Activated naive CD4-positive, alpha-beta T cell treated with anti-CD3 and anti-CD28 coated beads, Interleukin-2, amount 50 U/mL, for 24 hours (primary cell): Measurements from ENCODE around the gene FAM200C.

Experiments used
- H3K27ac Mint-ChIP-seq: one replicate; pipeline ENCODE4 v1.8.0; 2021; ENCODE audit warnings: mild to moderate bottlenecking, mixed read lengths
- H3K27me3 Mint-ChIP-seq: one replicate; pipeline ENCODE4 v1.8.0; 2021; ENCODE audit warnings: mixed read lengths
- H3K36me3 Mint-ChIP-seq: one replicate; pipeline ENCODE4 v1.8.0; 2021; ENCODE audit warnings: mixed read lengths
- H3K4me1 Mint-ChIP-seq: one replicate; pipeline ENCODE4 v1.8.0; 2021; ENCODE audit warnings: mixed read lengths
- H3K4me3 Mint-ChIP-seq: one replicate; pipeline ENCODE4 v1.8.0; 2021; ENCODE audit warnings: mild to moderate bottlenecking, mixed read lengths
- H3K9me3 Mint-ChIP-seq: one replicate; pipeline ENCODE4 v1.8.0; 2021; ENCODE audit warnings: mixed read lengths

Gene FAM200C

DNA sequence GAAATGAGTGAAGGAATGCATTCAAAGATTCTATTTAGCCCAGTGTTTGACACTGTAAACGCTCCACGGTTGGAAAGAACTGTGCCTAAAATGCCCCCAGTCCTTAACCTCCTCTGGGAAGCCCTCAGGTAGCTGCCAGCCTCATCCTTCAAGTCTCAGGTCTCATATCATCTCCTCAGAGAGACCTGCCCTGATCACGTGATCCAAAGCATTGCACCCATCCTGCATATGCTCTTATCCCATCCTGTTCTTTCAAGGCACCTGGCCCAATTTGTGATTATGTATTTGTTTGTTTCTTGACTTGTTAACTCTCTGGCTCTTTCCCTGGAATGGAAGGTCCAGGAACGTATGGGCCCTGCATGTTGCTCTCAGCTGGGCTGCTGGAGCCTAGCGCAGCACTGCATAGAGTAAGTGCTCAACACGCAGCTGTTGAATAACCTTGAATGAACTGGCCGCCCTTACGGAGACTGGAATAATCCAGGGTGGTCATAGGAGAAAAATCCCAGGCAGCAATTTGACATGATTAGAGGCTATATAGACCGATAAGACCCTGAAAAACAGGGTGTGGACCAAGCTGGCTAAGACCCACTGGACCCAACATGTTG lies 38.1 kb downstream of the FAM200C start:
- Mint-ChIP-seq H3K27ac (no peak overlapping the region), H3K4me1 (no peaks in the 10 kb centered on the region), H3K4me3 (no peak overlapping the region), H3K27me3 (peaks cover 1% of the 10 kb centered on the region), H3K9me3 (no peaks in the 10 kb centered on the region), H3K36me3 (no peaks in the 10 kb centered on the region)

DNA sequence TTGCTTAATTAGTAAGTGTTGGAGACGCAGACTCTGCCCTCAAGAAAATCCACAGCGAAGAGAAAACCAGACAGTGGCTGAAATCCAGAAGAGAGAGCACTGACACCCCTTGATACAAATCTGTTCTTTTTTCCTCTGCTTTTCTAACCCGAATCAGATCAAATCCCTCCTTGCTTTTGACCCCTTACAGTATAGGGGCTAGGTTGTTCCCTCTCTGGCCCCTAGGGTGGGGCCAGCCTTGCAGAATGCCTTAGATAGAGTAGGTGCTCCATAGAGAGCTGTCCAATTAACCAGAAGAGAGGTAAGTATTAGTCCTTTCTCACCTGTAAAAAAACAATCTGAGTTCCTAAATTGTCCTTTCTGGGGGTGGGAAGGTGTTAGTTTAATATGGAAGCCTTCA lies 39.5 kb downstream of the FAM200C start:
- Mint-ChIP-seq H3K36me3 (no peaks in the 10 kb centered on the region), H3K9me3 (no peaks in the 10 kb centered on the region), H3K4me1 (no peaks in the 10 kb centered on the region), H3K4me3 (no peak overlapping the region), H3K27ac (no peak overlapping the region), H3K27me3 (peaks cover 1% of the 10 kb centered on the region)

DNA sequence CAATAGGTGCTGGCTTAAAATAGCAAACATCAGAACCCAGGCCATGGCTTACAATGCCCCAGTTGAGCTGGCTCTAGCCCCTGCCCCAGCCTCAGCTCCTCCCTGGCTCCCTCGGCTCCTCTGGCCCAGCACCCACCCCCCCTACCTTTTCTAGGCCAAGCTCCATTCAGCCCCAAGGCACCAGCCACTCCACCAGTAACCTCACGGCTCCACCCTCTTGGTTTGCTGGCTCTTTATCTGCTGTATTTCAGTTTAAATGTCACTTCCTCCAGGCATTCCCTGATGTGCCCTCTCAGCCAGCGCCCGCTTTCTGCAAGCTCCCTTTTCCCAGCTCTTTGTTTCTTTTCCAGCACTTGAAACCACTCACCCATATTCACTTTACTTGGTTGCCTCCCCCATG lies 40.0 kb downstream of the FAM200C start:
- Mint-ChIP-seq H3K4me3 (no peak overlapping the region), H3K9me3 (no peaks in the 10 kb centered on the region), H3K4me1 (no peaks in the 10 kb centered on the region), H3K36me3 (no peaks in the 10 kb centered on the region), H3K27ac (no peak overlapping the region), H3K27me3 (peaks cover 1% of the 10 kb centered on the region)

DNA sequence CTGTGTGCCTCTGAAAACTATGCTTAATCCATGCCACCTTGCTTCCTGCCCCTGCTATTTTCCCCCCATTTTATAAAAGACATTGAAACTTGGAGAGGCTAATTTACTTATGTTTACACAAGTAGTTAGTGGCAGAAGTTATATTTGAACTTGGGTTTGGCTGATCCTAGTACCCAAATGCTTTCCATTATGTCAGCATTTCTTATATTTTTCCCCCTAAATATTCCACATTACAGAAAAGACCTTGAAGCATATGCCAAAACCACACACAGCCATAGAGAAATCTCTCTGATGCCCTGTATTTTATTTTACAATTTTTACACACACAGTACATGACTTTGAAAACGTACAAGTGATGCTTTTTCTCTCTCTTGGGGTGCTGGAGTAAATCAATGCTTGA lies 40.6 kb downstream of the FAM200C start:
- no peaks in the 10 kb centered on the region for H3K9me3 Mint-ChIP-seq
- H3K27ac Mint-ChIP-seq, result no peak overlapping the region
- H3K4me3 Mint-ChIP-seq, result no peak overlapping the region
- no peaks in the 10 kb centered on the region for H3K4me1 Mint-ChIP-seq
- H3K36me3 Mint-ChIP-seq, result no peaks in the 10 kb centered on the region
- H3K27me3 Mint-ChIP-seq, result no peaks in the 10 kb centered on the region

DNA sequence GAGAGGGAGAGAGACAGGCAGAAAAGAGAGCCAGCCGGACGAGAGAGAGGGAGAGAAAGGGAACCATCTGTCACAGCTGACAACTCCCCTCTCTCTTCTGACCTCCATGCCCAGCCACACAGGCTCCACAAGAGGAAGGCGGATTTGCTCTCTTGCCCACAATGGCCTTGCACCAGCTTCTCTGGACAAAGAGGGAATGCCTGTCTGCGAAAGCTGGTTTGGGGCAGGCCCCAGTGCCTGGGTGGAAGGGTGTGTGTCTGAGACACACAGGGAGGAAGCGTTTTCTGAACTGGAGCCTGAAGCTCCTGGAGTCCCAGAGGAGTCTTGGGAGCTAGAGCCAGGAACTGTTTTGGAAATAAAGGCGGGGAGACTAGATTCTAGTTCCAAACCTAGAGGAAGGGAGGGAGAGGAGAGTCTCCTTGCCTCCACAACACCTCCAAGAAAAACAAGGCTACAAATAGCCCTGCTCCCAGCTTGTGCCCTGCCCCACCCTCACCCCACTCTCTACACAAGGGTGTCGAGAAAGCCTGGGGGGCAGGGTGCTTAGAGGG lies 41.9 kb downstream of the FAM200C start:
- Mint-ChIP-seq H3K36me3 (no peaks in the 10 kb centered on the region), H3K4me3 (no peak overlapping the region), H3K9me3 (no peaks in the 10 kb centered on the region), H3K27ac (no peak overlapping the region), H3K27me3 (no peaks in the 10 kb centered on the region), H3K4me1 (no peaks in the 10 kb centered on the region)

DNA sequence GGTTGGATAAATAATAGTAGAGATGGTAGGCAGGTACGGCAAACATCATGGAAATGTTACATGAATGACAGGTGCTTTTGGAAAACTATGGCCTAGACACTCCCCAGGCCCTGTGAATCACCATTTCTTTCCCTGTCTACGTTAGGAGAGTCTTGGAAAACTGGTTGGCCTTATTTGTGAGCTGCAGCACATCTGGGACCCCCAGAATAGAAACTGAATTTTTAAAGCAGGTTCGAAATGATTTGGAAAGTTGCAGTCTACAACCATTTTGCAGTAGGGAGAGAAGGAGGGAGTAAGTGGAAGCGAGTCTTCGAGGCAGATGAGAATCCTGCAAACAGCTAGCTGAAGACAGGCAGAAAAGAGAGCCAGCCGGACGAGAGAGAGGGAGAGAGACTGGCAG lies 42.5 kb downstream of the FAM200C start:
- H3K27me3 Mint-ChIP-seq, result no peaks in the 10 kb centered on the region
- H3K4me3 Mint-ChIP-seq, result no peak overlapping the region
- no peaks in the 10 kb centered on the region for H3K36me3 Mint-ChIP-seq
- no peaks in the 10 kb centered on the region for H3K4me1 Mint-ChIP-seq
- no peak overlapping the region for H3K27ac Mint-ChIP-seq
- no peaks in the 10 kb centered on the region for H3K9me3 Mint-ChIP-seq

DNA sequence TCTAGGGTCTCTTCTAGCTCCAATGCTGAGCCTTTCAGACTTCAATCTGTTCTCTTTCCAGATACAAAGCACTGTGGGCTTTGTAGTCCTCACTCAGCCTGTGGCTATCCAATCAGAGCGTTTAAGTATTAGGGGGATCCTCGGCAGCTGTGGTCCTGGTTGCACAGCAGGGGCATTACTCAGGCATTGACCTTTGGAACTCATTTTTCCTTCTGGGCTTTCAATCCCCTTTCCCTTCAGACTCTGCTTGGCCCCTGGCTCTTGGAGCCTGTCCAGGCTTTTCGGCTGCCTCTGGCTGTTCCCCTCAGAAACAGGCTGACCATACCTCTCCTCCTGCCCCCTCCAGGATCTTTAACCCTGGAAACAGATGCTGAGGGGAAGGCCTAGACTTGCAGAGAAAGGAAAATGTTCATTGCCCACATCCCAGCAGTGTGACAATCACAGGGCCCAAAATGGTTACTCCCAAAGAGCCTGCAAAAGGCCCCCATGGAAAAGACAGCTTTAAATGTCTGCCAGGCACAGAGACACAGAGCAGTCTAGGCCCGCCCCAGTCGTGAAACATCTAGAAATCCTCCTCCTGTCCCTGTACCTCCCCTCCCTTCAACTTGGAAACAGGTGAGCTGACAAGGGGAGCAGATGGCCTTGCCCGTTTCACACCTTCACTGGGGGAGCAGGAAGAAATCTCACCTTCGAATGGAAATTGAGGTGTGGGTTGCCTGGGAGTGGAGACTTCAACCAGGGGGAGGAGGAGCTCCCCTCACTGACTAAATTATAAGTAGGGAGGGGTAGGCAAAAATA lies 43.1 kb downstream of the FAM200C start:
- no peaks in the 10 kb centered on the region for H3K9me3 Mint-ChIP-seq
- H3K4me3 Mint-ChIP-seq, result no peak overlapping the region
- H3K4me1 Mint-ChIP-seq, result no peaks in the 10 kb centered on the region
- no peaks in the 10 kb centered on the region for H3K36me3 Mint-ChIP-seq
- H3K27ac Mint-ChIP-seq, result no peak overlapping the region
- H3K27me3 Mint-ChIP-seq, result no peaks in the 10 kb centered on the region

DNA sequence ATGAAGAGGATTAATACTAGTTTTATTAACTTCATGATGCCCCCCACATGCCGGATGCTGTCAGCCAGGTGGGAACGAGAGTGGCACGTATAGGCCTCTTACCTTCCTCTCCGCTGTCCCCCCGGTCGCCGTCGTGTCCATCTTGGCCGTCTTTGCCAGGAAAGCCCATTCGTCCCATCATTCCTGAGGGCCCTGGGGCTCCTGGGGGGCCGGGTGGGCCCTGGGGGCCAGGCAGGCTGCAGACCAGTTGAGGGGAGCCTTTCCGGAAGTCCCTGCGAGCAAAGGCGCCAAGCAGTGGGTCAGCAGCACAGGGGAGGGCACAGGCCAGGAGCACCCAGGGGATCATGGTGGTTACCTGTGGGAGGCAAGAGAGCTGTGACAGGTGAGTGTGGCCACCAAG lies 45.2 kb downstream of the FAM200C start:
- Mint-ChIP-seq H3K36me3 (no peaks in the 10 kb centered on the region), H3K4me3 (no peak overlapping the region), H3K27ac (no peak overlapping the region), H3K27me3 (no peaks in the 10 kb centered on the region), H3K4me1 (no peaks in the 10 kb centered on the region), H3K9me3 (no peaks in the 10 kb centered on the region)

DNA sequence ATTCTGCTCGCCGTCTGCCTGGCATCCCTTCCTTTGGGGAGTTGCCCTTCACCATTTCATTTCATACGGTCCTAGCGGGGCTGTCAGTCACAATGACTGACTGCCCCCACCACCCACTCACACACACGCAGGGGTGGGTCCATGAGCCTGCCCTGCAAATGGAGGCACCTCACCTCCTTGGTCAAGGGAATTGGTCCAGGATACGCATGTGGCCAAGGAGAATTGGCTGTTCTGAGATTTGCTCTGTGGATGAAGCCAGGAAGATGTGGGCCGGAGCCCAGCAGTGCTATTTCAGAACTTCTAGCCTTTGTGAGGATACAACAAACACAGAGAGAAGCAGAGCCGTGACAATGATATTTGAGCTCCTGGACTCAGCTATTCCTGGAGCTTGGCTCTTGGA lies 46.5 kb downstream of the FAM200C start:
- H3K4me3 Mint-ChIP-seq, result no peak overlapping the region
- H3K36me3 Mint-ChIP-seq, result no peaks in the 10 kb centered on the region
- no peak overlapping the region for H3K27ac Mint-ChIP-seq

DNA sequence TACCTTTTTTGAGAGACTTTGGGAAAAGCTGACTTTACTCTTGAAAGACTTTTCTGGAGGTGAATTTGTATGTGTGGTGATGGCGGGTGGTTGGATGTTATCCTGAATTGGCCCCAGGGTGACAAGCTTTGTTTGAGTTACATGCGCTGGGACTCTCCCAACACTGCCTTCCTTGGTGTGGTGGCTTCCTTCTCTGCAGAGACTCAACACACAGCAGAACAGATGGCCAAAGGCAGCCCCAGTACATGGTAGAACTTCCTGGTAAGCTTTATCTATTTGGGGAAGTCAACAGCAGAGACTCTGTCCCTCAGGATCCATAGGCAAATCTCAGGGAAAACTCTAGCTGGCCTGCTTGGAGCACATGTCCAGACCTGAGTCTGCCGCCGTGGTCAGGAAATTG lies 47.5 kb downstream of the FAM200C start:
- Mint-ChIP-seq H3K4me1 (no peaks in the 10 kb centered on the region), H3K4me3 (no peak overlapping the region), H3K9me3 (no peaks in the 10 kb centered on the region), H3K27me3 (no peaks in the 10 kb centered on the region), H3K27ac (no peak overlapping the region), H3K36me3 (no peaks in the 10 kb centered on the region)

More for the DNA sequence above, 46.5 kb downstream of the FAM200C start:
- H3K4me1 Mint-ChIP-seq, result no peaks in the 10 kb centered on the region
- no peaks in the 10 kb centered on the region for H3K27me3 Mint-ChIP-seq
- no peaks in the 10 kb centered on the region for H3K9me3 Mint-ChIP-seq

DNA sequence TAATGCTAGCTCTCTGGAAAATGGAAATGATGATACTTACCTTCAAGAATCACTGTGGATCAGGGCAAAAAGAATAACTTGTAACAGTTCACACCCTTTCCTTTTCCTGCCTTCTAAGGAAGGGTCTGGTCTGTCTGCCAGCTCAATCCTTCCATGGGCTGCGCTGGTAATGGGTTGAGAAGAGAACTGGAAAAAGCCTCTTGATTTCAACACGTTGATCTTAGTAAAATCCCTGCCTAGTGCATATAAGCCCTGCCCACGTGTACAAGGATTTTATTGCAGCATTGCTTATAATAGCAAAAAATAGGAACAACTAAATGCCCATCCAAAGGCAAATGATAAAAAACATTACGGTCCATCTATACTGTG lies 49.9 kb downstream of the FAM200C start:
- Mint-ChIP-seq H3K36me3 (no peaks in the 10 kb centered on the region), H3K27ac (no peak overlapping the region), H3K9me3 (no peaks in the 10 kb centered on the region), H3K4me3 (no peak overlapping the region), H3K27me3 (no peaks in the 10 kb centered on the region), H3K4me1 (no peaks in the 10 kb centered on the region)

DNA sequence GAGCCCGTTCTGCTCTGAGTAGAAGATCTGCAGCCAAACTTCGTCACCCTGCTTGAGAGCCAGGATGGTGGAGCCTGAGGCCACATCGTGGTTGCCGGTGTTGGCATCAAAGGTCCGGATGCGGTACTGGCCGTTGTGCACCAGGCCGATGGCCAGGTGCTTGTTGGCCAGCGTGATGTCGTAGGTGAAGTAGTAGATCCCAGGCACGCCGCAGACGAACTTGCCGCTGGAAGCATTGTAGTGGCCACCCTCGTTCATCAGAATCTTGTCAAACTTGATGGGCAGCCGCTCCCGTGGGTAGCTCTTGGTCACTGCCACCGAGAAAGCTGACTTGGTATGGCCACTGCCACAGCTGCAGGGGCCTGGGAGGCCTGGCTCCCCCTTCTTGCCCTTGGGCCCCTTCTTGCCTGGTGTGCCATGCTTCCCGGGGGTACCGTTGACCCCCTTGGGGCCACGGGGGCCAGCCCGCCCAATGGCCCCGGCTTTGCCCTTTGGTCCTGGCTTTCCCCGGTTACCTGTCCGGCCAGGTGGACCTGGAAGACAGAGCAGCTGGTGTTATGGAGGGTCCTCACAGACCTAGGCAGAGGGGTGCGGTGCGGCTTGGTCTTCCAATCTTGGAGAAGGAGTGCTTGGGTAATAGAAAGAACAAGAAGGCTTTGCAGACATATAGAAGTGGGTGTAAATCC lies 50.5 kb downstream of the FAM200C start:
- Mint-ChIP-seq H3K4me1 (no peaks in the 10 kb centered on the region), H3K36me3 (no peaks in the 10 kb centered on the region), H3K27ac (peak overlapping the region; percentile 76), H3K9me3 (no peaks in the 10 kb centered on the region), H3K4me3 (no peak overlapping the region), H3K27me3 (no peaks in the 10 kb centered on the region)

DNA sequence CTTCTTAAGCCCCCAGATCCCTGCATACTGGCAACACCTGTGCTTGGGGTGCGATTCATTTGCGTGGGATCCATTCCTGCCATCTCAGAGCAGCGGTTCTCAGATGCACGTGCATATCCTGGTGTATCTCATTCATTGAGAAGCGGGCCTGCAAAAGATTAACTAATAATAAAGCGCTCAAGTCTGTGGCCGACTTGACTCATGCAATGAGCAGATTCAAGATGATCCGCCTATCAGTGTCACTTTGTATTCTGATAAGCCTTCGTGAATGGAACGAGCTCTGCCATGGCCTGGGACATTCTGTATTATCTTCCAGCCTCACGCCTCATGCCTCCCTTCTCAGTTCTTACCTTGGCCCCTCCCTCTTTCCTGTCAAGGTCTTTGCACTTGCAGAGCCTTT lies 51.8 kb downstream of the FAM200C start:
- no peak overlapping the region for H3K27ac Mint-ChIP-seq
- H3K27me3 Mint-ChIP-seq, result no peaks in the 10 kb centered on the region
- no peaks in the 10 kb centered on the region for H3K9me3 Mint-ChIP-seq
- no peaks in the 10 kb centered on the region for H3K4me1 Mint-ChIP-seq
- no peaks in the 10 kb centered on the region for H3K36me3 Mint-ChIP-seq
- no peak overlapping the region for H3K4me3 Mint-ChIP-seq

DNA sequence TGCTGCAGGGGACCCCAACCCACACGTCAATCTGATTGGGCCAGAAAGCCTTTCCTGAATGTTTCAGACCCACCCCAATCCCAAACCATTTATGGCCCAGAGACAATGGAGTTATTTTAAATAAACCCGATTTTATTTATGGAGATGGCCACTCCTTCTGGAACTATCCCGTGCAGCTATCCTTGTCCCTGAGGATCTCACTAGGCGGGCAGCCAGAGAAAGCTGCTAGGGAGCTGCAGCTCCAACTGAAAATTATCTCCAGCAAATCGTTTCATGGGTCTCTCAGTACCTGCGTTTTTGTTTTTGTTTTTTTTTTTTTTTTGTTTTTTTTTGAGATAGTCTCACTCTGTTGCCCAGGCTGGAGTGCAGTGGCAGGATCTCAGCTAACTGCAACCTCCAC lies 52.4 kb downstream of the FAM200C start:
- H3K27ac Mint-ChIP-seq, result no peak overlapping the region
- no peaks in the 10 kb centered on the region for H3K4me1 Mint-ChIP-seq
- no peaks in the 10 kb centered on the region for H3K36me3 Mint-ChIP-seq

More for the DNA sequence above, 52.4 kb downstream of the FAM200C start:
- no peak overlapping the region for H3K4me3 Mint-ChIP-seq
- no peaks in the 10 kb centered on the region for H3K27me3 Mint-ChIP-seq
- no peaks in the 10 kb centered on the region for H3K9me3 Mint-ChIP-seq
